Activated CD4-positive, alpha-beta T cell treated with anti-CD3 and anti-CD28 coated beads, Interleukin-2, amount 50 U/mL, for 48 hours (primary cell): Measurements from ENCODE around the gene CD151.

Experiments used
- DNase-seq, 2 experiments: peaks; one replicate each; pipeline ENCODE4 v3.0.0-alpha.2; 2020

CD151 gene

DNA sequence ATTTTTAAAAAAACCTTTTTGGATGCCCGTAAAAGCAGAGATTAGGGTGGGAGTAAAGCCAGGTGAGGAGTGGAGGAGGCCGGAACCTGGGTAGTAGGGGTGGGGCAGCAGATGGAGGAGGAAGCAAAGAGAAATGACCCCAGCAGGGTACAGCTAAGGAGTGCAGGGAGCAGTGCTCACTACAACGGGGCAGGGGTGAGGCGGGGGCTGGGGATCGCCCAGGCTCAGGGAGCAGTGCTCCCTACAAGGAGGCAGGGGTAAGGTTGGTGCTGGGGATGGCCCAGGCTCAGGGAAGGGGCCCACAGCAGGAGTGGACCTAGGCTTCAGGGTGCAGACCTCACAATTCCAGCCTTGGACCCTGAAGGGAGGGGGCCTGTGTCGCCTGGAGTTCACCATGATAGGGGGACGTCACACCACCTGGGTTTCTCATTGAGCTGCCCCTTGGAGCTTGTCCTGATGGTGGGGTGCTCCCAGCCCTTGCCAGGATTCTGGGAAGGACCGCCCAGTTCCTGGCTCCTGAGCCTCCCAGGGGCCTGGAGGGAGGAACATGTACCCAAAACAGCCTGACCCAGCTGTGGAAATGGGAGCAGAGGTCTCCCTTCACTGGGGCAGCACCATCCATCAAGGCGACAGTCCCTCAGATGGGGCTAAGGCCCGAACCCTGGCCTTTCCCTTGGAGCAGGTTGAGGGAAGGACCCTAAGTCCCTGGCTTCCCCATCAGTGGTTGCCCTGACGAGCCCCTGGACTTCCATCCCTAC is 16.9 kb upstream of the CD151 start:
- DNase-seq, result no peak

GRCh38 chr11:816433-816779 is 16.3 kb upstream of the CD151 start:
- DNase-seq, result no peak

DNA sequence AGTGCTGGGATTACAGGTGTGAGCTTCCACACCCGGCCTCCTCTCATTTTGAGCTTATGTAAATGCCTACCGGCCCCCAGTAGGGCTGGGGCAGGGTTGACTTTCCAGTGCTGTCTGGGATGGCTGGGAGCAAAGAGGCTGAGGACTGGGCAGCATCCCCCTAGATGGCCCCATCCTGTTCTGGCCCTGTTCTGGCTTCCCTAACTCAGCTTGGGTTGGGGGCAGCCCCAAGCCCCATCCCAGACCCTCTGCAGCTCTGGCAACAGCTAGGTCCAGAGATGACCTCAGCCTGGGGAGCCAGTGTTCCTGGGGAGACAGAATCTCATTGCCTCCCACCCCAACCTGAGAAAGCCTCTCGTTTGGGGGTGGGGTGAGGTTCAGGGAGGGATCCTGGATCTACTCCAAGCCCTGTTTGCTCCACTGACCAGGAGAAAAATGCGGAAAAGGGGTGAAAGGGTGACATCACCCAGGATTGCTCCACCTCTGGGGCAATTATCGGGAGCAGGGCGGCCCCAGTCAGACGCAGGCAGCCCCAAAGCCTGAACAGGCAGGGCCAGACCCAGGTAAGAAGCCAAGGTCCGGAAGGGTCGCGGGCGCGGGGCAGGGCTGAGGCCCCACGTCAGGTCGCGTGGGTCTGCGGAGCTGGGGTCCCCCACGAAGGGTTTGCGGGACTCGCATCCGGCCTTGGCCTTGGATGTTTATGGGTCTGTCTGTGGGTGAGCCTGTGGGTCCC is 14.2 kb upstream of the CD151 start, which contains the start of gene PNPLA2:
Gene PNPLA2 (plus strand): TSS at position 519 of the 733 bp plus-strand sequence. CDS start 805 bp downstream, outside the sequence.
- no peak for DNase-seq

GRCh38 chr11:819129-819931 is 13.4 kb upstream of the CD151 start:
- peak; percentile 92 to 94 for DNase-seq

DNA sequence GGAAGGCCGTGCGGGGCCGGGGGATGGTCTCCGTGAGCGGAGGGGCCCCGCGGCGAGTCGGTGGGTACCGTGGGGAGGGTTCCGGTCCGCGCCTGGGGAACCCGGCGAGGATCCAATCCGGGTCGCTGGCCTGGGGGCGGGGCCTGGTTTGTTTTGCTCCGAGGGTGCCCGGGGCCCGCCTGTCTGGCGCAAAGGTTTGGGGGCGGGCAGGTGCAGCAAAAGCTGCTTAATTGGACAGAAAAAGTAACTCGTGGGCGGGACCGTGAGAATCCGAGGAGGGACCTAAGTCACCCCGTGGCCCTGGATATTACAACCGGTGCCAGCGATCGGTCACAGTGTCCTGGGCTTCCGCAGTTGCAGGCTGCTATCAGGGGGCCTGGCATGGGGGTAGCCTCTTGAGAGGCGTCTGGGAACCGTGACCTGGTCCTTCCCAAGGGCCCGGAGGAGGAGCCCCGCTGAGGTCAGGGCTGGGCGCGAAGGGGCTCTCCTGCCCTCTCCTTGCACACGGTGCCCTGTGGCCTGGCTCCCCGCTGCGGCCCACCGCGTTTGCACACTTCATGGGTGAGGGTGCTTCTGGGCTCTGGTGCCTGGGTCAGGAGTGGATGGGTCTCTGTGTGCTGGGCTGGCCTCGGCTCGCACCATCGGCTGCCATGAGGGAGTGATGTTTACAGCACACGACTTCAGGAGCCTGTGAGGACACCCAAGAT is 12.7 kb upstream of the CD151 start:
- DNase-seq, result peak; percentile 93 to 94

GRCh38 chr11:820655-821511 is 11.9 kb upstream of the CD151 start:
- DNase-seq, result no peak

DNA sequence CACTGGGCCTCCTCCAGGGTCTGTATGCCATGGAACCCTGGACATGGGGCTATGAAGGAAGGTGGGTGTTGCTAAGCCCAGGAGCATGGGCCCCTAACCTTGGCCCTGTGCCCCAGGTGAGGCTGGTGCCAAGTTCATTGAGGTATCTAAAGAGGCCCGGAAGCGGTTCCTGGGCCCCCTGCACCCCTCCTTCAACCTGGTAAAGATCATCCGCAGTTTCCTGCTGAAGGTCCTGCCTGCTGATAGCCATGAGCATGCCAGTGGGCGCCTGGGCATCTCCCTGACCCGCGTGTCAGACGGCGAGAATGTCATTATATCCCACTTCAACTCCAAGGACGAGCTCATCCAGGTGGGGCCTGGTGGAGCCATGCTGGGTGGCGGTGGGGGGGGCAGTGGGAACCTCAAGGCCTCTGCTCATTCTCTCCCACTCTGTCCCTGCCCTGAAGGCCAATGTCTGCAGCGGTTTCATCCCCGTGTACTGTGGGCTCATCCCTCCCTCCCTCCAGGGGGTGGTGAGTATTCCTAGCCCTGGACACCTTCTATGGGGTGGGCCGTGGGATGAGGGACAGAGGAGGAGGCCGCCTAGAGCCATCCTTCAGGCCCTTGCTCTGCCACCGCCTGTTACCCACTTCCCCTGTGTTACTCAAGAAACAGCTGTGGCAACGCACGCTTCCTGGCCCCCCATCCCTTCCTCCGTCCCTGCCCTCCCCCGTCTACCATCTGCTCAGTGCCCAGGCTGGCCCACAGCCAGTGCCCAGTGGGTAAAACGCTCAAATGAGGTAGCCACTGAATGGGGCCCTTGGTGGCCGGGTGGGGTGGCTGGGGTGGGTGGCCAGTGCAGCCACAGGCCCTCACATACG is 11.0 kb upstream of the CD151 start:
- DNase-seq, result no peak

DNA sequence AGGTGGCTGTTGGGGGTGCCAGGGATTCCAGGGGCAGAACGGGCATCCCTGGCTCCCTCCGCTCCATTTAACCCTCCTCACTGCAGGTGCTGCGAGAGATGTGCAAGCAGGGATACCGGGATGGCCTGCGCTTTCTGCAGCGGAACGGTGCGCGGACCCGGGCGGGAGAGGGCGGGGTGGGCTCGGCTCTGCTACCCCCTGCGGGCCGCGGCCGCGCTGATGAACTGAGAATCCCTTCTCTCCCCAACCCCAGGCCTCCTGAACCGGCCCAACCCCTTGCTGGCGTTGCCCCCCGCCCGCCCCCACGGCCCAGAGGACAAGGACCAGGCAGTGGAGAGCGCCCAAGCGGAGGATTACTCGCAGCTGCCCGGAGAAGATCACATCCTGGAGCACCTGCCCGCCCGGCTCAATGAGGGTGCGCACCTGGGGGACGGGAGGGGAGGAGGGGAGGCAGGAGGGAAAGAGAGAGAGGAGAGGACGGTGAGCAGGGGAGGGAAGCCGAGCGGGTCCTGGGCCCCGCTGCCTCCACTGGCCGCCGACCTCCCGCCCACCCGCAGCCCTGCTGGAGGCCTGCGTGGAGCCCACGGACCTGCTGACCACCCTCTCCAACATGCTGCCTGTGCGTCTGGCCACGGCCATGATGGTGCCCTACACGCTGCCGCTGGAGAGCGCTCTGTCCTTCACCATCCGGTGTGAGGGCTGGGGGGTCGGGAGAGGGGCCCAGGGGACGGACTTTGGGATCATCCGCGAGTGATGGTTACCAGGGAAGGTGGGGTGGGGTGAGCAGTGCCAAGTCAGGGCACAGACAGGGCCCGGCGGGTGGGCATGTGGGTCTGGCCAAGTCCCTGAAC is 9.1 kb upstream of the CD151 start:
- no peak for DNase-seq

DNA sequence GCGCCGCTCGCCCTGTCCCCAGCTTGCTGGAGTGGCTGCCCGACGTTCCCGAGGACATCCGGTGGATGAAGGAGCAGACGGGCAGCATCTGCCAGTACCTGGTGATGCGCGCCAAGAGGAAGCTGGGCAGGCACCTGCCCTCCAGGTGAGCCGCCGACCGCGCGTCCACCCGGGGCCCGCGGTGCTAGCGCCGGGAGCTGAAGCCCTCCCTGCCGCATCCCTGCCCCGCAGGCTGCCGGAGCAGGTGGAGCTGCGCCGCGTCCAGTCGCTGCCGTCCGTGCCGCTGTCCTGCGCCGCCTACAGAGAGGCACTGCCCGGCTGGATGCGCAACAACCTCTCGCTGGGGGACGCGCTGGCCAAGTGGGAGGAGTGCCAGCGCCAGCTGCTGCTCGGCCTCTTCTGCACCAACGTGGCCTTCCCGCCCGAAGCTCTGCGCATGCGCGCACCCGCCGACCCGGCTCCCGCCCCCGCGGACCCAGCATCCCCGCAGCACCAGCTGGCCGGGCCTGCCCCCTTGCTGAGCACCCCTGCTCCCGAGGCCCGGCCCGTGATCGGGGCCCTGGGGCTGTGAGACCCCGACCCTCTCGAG is 8.4 kb upstream of the CD151 start:
- DNase-seq, result no peak

DNA sequence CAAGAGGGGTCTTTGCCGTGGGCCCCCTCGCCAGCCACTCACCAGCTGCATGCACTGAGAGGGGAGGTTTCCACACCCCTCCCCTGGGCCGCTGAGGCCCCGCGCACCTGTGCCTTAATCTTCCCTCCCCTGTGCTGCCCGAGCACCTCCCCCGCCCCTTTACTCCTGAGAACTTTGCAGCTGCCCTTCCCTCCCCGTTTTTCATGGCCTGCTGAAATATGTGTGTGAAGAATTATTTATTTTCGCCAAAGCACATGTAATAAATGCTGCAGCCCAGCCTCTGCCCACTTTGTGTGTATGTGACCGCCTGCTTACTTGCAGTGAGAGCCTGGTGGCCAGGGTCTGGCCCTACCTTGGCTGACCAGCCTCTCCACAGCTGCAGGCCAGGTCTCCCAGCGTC is 7.8 kb upstream of the CD151 start:
- DNase-seq, result no peak

GRCh38 chr11:825366-826226 is 7.2 kb upstream of the CD151 start:
- no peak for DNase-seq

- no peak for DNase-seq
These were observed 6.5 kb upstream of the CD151 start for GRCh38 chr11:826227-826621.

GRCh38 chr11:826836-827145 is 6.0 kb upstream of the CD151 start:
- no peak for DNase-seq

DNA sequence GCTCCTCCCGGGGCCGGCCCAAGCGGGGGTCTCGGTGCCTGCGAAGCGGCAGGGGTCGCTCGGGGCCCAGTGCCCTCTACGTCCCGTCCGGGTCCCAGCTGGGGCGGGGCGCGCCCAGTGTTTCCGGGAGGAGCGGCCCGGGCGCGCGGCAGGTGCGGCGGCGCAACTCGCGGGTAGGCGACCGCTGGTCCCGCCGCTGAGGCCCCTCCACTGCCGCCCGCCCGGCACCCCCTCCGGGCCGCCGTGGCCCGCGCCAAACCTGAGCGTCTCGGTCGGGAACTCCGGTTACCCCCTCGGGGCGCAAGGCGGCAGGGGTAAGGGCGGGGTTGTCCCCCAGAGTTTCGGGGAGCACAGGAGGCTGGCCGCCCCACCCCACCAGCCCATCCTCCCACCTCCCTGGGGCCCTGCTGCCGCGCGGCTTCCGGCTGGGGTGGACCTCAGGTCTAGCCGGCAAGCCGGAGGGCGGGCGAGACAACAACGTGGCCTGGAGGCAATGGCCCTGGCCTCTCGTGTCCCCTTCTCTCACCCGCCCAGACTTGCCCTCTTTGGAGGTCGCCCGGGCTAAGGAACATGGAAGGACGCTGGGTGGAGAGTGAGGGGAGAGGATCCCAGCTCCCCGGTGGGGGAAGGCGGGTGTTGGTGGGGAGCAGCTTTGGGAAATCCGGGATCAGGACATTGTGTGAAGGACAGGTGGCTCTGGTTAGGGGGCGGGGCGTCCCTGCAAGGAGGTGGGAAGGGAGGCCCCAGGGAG is 5.4 kb upstream of the CD151 start:
- DNase-seq, result no peak

DNA sequence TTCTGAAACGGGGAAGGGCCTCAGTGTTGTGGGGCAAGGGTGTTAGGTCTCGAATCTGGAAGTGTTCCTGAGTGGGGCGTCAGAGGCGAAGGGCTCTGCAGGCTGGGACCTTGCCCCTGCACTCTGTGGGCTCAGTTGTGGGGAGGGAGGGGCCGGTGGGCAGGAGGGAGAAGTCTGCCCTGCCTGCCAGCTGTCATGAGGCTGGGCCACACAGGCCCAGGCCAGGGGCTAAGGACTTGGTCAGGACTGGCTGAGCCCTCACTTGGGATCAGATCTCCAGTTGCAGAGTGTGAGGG is 4.9 kb upstream of the CD151 start, which contains the start of gene CRACR2B:
Gene CRACR2B (plus strand): TSS at position 23 of the 296 bp plus-strand sequence. CDS start 689 bp downstream, outside the sequence.
- no peak for DNase-seq

DNA sequence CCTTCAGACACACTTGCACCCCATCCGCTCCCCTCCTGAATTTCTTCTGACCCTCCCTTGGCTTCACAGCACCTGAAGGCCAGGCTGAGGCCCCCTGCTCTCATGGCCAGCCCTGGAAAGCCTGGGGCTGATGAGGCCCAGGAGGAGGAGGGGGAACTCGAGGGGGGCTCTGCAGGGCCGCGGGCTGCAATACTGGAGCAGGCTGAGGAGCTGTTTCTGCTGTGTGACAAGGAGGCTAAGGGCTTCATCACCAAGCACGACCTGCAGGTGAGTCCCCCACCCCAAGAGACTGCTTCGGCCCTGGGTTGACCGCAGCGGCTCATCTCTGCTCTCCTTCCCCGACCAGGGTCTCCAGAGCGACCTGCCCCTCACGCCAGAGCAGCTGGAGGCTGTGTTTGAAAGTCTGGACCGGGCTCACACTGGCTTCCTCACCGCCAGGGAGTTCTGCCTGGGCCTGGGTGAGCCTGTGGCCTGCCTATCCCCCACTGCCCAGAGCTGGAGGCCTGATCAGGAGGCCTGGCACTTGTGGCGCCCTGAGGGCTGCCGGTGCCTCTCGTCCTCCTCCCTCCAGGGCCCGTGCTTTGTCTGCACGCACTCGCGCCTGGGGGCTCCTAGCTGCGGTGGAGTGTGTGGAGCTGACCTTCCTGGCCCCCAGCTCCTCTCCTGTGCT is 4.1 kb upstream of the CD151 start:
- DNase-seq, result no peak

- no peak for DNase-seq
These were observed 3.4 kb upstream of the CD151 start for GRCh38 chr11:829176-829846.
